HepG2 (cell line): ENCODE measurements around the gene SDE2. TPM values are rescaled to one million over a fixed set of nuclear protein-coding genes. Genes with fewer than 3 reads are reported as not detected.
A peak's percentile ranks its signal among the peaks of the same experiment; 100 is the strongest.

ENCODE experiments used
- ATAC-seq: fragments of 200-7000 bp; cut with Tn5 transposase; 3 replicates; pipeline ENCODE4 v1.9.1; 2020; ENCODE audit warnings: mild to moderate bottlenecking, moderate library complexity
- BruUV-seq: library from RNA; stranded (reverse); fragments of 400-500 nt; replicated peaks from 2 replicates; lab custom pipeline; 2021; lab: Mats Ljungman, UMichigan
- CTCF ChIA-PET: fragments of 300-600 bp; formaldehyde crosslinking; extraction: SDS; loops from one replicate; lab custom pipeline; 2021; ENCODE audit warnings: low total read pairs, inconsistent platforms, low intra/inter-chr PET ratio; lab: Yijun Ruan, JAX
- POLR2A ChIA-PET: fragments of 350-600 bp; sonication (Branson Sonifier 250); formaldehyde crosslinking; loops from one replicate; lab custom pipeline; 2020; ENCODE audit warnings: antibody characterized with exemption, inconsistent platforms; lab: Yijun Ruan, JAX
- DNase-seq: peaks from one replicate; pipeline ENCODE4 v3.0.0-alpha.2; 2015; ENCODE audit warnings: low spot score
- FAIRE-seq: peaks from 3 replicates; lab custom pipeline; 2011; peaks lifted over from hg19 to GRCh38; lab: Jason Lieb, UNC
- H2AFZ ChIP-seq: one replicate; pipeline ENCODE4 v1.6.1; 2011; ENCODE audit warnings: low read length, inconsistent platforms
- H3K27ac ChIP-seq: fragments of 300-600 bp; 3 replicates; pipeline ENCODE4 v1.8.0; 2011; ENCODE audit warnings: mixed run types, mild to moderate bottlenecking, mixed read lengths, low read length, inconsistent platforms; ENCODE audit not compliant: insufficient read depth; ENCODE audit errors: extremely low read length
- H3K27me3 ChIP-seq, 2 experiments: fragments of 200-600 bp in 1 of 2; 2 replicates in 1 of 2; 3 replicates in 1 of 2; pipeline versions ENCODE4 v1.6.0 to v1.8.0; 2011; ENCODE audit warnings: low read length in 2 of 2, mild to moderate bottlenecking in 2 of 2, moderate library complexity in 2 of 2, inconsistent platforms in 1 of 2; ENCODE audit not compliant: insufficient read depth in 2 of 2, control insufficient read depth in 1 of 2
- H3K36me3 ChIP-seq, 2 experiments: fragments of 200-600 bp in 1 of 2; replicated peaks in 1 of 2; 2 replicates in 1 of 2; 3 replicates in 1 of 2; pipeline versions ENCODE4 v1.5.1 to v1.8.0; 2011; ENCODE audit warnings: low read length in 2 of 2, inconsistent platforms in 1 of 2; ENCODE audit not compliant: insufficient read depth in 2 of 2, control insufficient read depth in 1 of 2
- H3K4me1 ChIP-seq: 2 replicates; pipeline ENCODE4 v1.5.1; 2012; ENCODE audit warnings: low read length, inconsistent platforms; ENCODE audit not compliant: insufficient read depth
- H3K4me2 ChIP-seq: 2 replicates; pipeline ENCODE4 v1.6.0; 2011; ENCODE audit warnings: low read depth, low read length, inconsistent platforms
- H3K4me3 ChIP-seq, 3 experiments: fragments of 200-600 bp in 1 of 3; sonication (generic), shearing (Covaris generic) in 1 of 3; replicated peaks in 1 of 3; 2 replicates each; pipeline ENCODE4 v1.5.1; 2011 to 2016; ENCODE audit warnings: low read length in 3 of 3, inconsistent platforms in 2 of 3, low read depth in 2 of 3, mild to moderate bottlenecking in 2 of 3, control low read depth in 1 of 3, mixed read lengths in 1 of 3; ENCODE audit not compliant: insufficient read depth in 1 of 3
- H3K79me2 ChIP-seq: one replicate; pipeline ENCODE4 v1.6.1; 2011; ENCODE audit warnings: low read length, inconsistent platforms; ENCODE audit not compliant: insufficient read depth
- H3K9ac ChIP-seq: 2 replicates; pipeline ENCODE4 v1.6.0; 2011; ENCODE audit warnings: mild to moderate bottlenecking, low read depth, low read length, inconsistent platforms; ENCODE audit not compliant: insufficient read depth
- H3K9me3 ChIP-seq: 2 replicates; pipeline ENCODE4 v1.5.1; 2012; ENCODE audit warnings: mild to moderate bottlenecking, low read length
- H4K20me1 ChIP-seq: 2 replicates; pipeline ENCODE4 v1.6.0; 2011; ENCODE audit warnings: inconsistent platforms, mild to moderate bottlenecking, low read length, moderate library complexity; ENCODE audit not compliant: insufficient read depth
- ATF7 ChIP-seq, 2 experiments: fragments of 450-650 bp in 1 of 2; sonication (generic) in 1 of 2; formaldehyde crosslinking in 1 of 2; IDR thresholded peaks; 2 replicates each; pipeline versions ENCODE4 v1.4.0 to v1.6.1; 2016 to 2020; ENCODE audit warnings: antibody characterized with exemption in 1 of 2, mild to moderate bottlenecking in 1 of 2, missing genetic modification reagents in 1 of 2
- BHLHE40 ChIP-seq: IDR thresholded peaks from 2 replicates; pipeline ENCODE4 v1.6.1; 2011; ENCODE audit warnings: low read length, improper control_type of control experiment
- CREB1 ChIP-seq, 2 experiments: fragments of 450-650 bp in 1 of 2; IDR thresholded peaks; 2 replicates each; pipeline ENCODE4 v1.6.1; 2016 to 2017; ENCODE audit warnings: control low read depth in 1 of 2, mild to moderate bottlenecking in 1 of 2, missing compliant biosample characterization in 1 of 2, missing genetic modification characterization in 1 of 2
- DBP ChIP-seq: sonication (generic); formaldehyde crosslinking; IDR thresholded peaks from 2 replicates; pipeline ENCODE4 v1.4.0; 2020; ENCODE audit warnings: missing genetic modification reagents; ENCODE audit errors: not compliant biosample characterization
- ERF ChIP-seq: IDR thresholded peaks from 2 replicates; pipeline ENCODE4 v1.6.1; 2018; ENCODE audit warnings: missing biosample characterization, missing genetic modification reagents
- HNRNPUL1 ChIP-seq: fragments of 200-400 bp; formaldehyde crosslinking; IDR thresholded peaks from 2 replicates; pipeline ENCODE4 v1.6.1; 2017; ENCODE audit warnings: low read depth, mild to moderate bottlenecking, low read length, moderate library complexity
- SOX13 ChIP-seq, 3 experiments: fragments of 450-650 bp in 1 of 3; sonication (generic) in 1 of 3; formaldehyde crosslinking in 1 of 3; IDR thresholded peaks in 2 of 3; conservative IDR thresholded peaks in 1 of 3; 2 replicates each; pipeline versions ENCODE4 v1.5.0 to v1.6.1; 2016 to 2020; ENCODE audit warnings: antibody characterized with exemption in 1 of 3, mild to moderate bottlenecking in 1 of 3, missing compliant biosample characterization in 1 of 3, missing genetic modification reagents in 1 of 3, moderate library complexity in 1 of 3
- SOX6 ChIP-seq, 2 experiments: fragments of 450-650 bp in 1 of 2; sonication (generic) in 1 of 2; formaldehyde crosslinking in 1 of 2; IDR thresholded peaks; 2 replicates each; pipeline versions ENCODE4 v1.4.0 to v1.6.1; 2017 to 2020; ENCODE audit warnings: antibody characterized with exemption in 1 of 2, mild to moderate bottlenecking in 1 of 2, missing genetic modification reagents in 1 of 2
- SSRP1 ChIP-seq: IDR thresholded peaks from 2 replicates; pipeline ENCODE4 v1.6.1; 2016; ENCODE audit warnings: control low read depth
- ZBTB21 ChIP-seq: sonication (generic); formaldehyde crosslinking; IDR thresholded peaks from 2 replicates; pipeline ENCODE4 v1.4.0; 2020; ENCODE audit warnings: missing genetic modification reagents
- ZNF296 ChIP-seq: sonication (generic); formaldehyde crosslinking; conservative IDR thresholded peaks from 2 replicates; pipeline ENCODE4 v1.5.0; 2020; ENCODE audit warnings: mild to moderate bottlenecking, missing genetic modification reagents
- WGBS: methylation state at CpG from one replicate; pipeline ENCODE4 v1.1.6; 2017; ENCODE audit warnings: low lambda C conversion rate; 5-methylcytosine and 5-hydroxymethylcytosine counted together
- in situ Hi-C: cut with HindIII; loops from 2 replicates; pipeline ENCODE4 v1.10.0; 2017; ENCODE audit warnings: low pct_unique_long_range_greater_than_20kb; ENCODE audit not compliant: extremely low pct_ligation_motif_present
- intact Hi-C: fragments of 100-400 bp; cut with micrococcal nuclease; formaldehyde crosslinking; loops from one replicate; pipeline ENCODE4 v1.10.0; 2022; ENCODE audit not compliant: unreplicated experiment
- polyA plus RNA-seq, 8 experiments: library from polyadenylated mRNA; depleted of rRNA in 3 of 8; stranded (reverse) in 7 of 8; unstranded in 1 of 8; fragments of >200 nt; fragmentation: Illumina TruSeq in 4 of 8; extraction: Trizol in 4 of 8; gene quantifications; 2 replicates each; pipeline versions ENCODE4 v1.2.1 to v1.2.3, GENCODE V29; 2011 to 2016; ENCODE audit warnings: low read depth in 4 of 8, missing spikeins in 1 of 8, mixed read lengths in 1 of 8; ENCODE audit not compliant: insufficient read depth in 1 of 8
- total RNA-seq, 5 experiments: library from RNA; depleted of rRNA; stranded (reverse); fragments of >200 nt; fragmentation: Illumina TruSeq; extraction: Trizol; gene quantifications; 2 replicates each; pipeline ENCODE4 v1.2.3, GENCODE V29; 2016; ENCODE audit warnings: low read depth in 1 of 5

SDE2 gene
- total and polyA plus RNA-seq, 2 of the 13 experiments (the other 11 are each of a cell fraction or from before 2014, with no cell fraction given), result 10.8 to 19.6 TPM

- TF ChIP-seq DBP (CRISPR knock-in tag) (no peak), HNRNPUL1 (no peak)
These were observed 3.7 kb upstream of the SDE2 start (continued) for GRCh38 chr1:226002667-226003501.

DNA sequence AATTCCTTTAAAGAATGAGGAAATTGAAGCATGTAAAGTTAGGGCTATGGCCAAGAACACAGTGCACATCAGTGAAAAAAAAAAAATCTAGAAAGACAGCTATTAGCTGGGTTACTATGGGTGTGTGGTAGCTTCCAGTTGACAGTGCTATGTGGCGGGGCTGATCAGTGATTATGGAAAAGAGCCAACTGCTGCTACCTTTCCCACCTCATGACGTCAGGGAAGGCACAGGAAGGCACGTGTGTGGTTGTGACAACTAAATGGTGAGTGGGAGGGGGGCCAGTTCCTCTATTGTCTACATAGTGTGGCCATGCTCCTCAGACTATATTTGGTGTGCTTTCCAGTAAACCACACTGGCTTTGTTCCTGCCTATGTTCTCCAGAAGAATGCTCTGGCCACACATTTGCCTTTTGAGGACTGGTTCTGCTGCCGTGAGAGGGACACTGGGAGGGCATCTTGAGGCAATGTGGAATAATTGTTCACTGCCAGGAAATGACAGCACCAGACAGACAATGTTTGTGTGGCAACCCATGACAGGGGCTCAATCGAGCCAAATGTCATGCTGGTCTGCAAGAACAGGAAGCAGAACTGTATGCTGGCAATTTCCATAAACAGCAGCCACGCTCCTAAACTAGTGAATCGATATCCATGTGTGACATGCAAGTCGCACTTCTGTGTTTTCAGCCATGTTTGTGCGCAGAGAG, 3.0 kb upstream of the SDE2 start:
- Histone ChIP-seq H3K27me3 (no peaks in the 10 kb centered on the region; a peak in 1 of 5 replicates), H3K4me2 (peak overlapping the region; percentile 53), H3K79me2 (peaks cover 20% of the 10 kb centered on the region), H4K20me1 (no peaks in the 10 kb centered on the region), H3K4me1 (peaks cover 39% of the 10 kb centered on the region), H3K27ac (no peak overlapping the region), H3K4me3 (no peak overlapping the region), H2AFZ (peak overlapping the region; percentile 16), H3K9ac (no peak overlapping the region), H3K36me3 (no peaks in the 10 kb centered on the region), H3K9me3 (no peaks in the 10 kb centered on the region)
- intact Hi-C loops, result no loop called here
- ChIA-PET CTCF (no interaction called here), POLR2A (interaction anchor here (0.7 kb wide), 1 partner anchor 27 kb away, joined by 3 read pairs; no protein-coding TSS in a partner anchor)
- no TSS peak for BruUV-seq
- TF ChIP-seq ERF (CRISPR knock-in tag) (no peak), CREB1 (IDR thresholded peaks at IDR 0.05) (peak; percentile 87), CREB1 (CRISPR knock-in tag; IDR thresholded peaks at IDR 0.05) (peak; percentile 60), SOX6 (IDR thresholded peaks at IDR 0.05) (no peak), SOX6 (CRISPR knock-in tag; IDR thresholded peaks at IDR 0.05) (peak; percentile 25; the same call in 1 of the 2 replicates), ZBTB21 (CRISPR knock-in tag) (peak; percentile 62; the same call in 1 of the 2 replicates), ZNF296 (CRISPR knock-in tag) (no peak), BHLHE40 (peak; percentile 79), ATF7 (IDR thresholded peaks at IDR 0.05) (peak; percentile 57; the same call in 1 of the 2 replicates), ATF7 (CRISPR knock-in tag; IDR thresholded peaks at IDR 0.05) (no peak), SOX13 (IDR thresholded peaks at IDR 0.05) (no peak), SOX13 (CRISPR knock-in tag; conservative IDR thresholded peaks at IDR 0.05 in 1 of 2, IDR thresholded peaks at IDR 0.05 in 1 of 2) (peak in 1 of 2 experiments; percentile 28; a peak in 1 of 4 replicates), SSRP1 (CRISPR knock-in tag) (no peak)
- in situ Hi-C loops, result no loop called here
- DNase-seq, result peak; percentile 33
- 54% methylated on average over 5 of the region's 9 CpGs for WGBS
- no peak for FAIRE-seq
- ATAC-seq, result no peak
